Stimulated activated CD8-positive, alpha-beta memory T cell treated with anti-CD3 and anti-CD28 coated beads, Interleukin-7, amount 100 ng/mL, for 1 hour (primary cell): ENCODE data around the gene RAD51C.
"Not testable (repeated sequence)": the region's sequence is repeated elsewhere in the genome, so short reads cannot be mapped to it uniquely, and the experiment has no call there.

Experiments used
- DNase-seq, 2 donors: peaks; one replicate each; pipeline ENCODE4 v3.0.0-alpha.2; 2020; ENCODE audit warnings: low read depth in 2 of 2

RAD51C gene

DNA sequence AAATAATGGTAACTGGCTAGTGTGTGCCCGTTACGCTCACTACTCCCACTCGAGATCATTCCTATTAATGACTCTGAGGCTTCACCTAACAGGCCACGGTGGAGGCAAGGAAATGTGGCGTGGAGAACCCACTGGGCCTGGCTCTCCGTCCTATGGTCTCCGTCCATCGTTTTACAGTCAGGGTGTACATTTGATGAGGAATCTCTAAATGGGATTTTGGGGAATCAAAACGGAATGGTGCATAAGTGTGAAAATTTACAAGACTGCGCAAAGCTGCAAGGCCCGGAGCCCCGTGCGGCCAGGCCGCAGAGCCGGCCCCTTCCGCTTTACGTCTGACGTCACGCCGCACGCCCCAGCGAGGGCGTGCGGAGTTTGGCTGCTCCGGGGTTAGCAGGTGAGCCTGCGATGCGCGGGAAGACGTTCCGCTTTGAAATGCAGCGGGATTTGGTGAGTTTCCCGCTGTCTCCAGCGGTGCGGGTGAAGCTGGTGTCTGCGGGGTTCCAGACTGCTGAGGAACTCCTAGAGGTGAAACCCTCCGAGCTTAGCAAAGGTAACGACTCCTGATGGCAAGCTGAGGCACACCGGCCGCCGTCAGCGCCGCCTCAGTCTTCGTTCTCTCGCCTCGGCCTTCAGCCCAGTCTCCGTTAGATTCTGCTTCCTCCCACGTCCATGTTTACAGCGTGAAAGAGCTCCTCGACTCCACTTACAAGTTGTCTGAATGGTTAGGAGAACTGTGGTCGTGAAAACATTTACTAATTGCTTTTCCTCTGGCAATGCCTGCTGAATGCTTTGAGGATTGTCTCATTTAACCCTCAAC lies at the start of gene RAD51C:
RAD51C (plus strand) TSS at position 364 of the 817 bp plus-strand sequence; CDS start at position 406, 42 bp downstream.
- peak; percentile 69 for DNase-seq

DNA sequence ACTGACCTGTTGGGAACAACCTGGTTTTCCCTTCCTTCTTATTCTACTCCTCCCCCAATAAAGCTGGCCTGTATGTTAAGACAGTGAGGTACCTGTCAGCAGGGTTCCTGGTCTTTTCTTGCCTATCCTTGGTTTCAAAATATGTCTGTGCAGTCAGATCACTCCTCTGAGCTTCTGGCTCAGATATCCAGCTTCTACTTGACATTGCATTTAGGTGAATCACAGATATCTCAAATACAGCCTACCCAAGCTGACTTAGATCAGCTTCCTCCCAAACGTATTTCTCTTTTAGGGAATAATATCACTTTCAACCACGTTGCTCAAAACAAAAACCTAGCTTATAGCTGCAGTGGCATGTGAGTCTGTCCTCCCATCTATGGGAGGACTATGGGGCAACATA lies 49.3 kb upstream of the RAD51C start:
- DNase-seq = no peak

DNA sequence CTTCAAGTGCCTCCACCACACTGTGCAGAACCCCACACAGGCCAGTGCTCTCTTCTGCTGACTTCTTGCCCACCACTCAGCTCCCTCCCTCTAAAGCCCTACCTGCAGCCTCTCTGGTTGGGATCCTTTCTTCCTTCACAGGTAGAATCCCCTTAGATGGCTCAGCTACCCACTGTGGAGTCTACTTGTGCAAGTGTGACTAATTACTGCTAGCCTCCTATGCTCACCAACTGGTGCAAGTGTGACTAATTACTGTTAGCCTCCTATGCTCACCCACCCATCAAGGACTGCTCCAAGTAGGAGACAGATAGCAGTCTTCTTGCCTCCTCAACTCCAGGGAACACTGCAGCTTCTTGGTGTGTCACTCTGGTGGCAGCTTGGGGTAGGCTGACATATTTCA lies 44.2 kb upstream of the RAD51C start:
- DNase-seq = no peak

DNA sequence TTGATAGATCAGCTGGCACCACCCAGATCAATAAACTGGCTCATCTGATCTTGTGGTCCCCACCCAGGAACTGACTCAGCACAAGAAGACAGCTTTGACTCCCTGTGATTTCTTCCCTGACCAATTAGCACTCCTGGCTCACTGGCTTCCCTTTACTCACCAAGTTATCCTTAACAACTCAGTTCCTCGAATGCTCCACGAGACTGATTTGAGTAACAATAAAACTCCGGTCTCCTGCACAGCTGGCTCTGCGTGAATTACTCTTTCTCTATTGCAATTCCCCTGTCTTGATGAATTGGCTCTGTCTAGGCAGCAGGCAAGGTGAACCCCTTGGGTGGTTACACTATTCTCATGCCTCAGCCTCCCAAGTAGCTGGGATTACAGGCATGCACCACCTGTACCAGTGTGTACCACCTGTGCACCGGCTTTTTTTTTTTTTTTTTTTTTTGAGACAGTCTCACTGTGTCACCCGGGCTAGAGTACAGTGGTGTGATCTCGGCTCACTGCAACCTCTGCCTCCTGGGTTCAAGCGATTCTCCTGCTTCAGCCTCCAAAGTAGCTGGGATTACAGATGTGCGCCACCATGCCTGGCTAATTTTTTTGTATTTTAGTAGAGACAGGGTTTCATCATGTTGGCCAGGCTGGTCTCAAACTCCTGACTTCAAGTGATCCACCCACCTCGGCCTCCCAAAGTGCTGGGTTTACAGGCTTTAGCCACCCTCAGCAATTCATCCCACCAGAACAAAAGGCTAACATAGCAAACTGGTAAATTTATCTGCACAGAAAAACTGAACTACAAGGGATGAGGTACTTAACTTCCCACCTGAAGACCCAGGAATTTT lies 34.2 kb upstream of the RAD51C start:
- DNase-seq = not testable (repeated sequence)

DNA sequence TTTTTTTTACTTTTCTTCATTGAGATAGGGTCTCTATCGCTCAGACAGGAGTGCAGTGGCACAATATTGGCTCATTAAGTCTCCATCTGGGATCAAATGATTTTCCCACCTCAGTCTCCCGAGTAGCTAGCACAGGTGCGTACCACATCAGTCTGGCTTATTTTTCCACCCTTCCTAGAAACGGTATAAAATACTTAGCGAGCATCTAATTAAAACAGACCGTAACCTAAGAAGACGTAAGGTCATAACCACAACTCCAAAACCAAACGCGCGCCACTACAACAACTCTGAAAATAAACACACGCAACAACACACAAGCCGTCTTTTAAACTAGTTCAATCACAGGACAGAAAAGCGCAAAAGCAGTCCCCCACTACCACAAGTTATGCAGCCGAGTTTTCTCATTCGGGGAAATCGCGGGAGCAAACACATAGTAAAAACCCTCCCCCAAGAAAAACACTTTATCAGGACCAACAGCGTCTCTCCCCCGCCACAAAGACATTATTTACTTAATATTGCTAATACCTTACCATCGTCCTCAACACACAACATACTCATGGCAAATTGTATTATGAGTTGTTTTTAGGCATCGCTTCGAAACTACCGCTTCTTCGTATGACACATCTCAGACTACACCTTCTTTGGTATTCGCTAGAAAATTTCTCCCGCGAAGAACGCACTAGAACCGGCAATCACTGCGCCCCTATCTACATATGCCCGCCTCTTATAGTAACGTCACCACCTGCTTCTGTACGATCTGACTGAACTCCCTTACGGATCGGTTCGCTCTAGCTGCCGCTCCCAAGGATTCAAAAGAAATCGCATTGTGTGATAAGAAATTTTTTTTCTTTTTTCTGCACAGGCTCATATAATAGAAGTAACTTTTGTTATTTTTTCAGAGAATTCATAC lies 33.3 kb upstream of the RAD51C start:
- peak; percentile 38 to 47 for DNase-seq

DNA sequence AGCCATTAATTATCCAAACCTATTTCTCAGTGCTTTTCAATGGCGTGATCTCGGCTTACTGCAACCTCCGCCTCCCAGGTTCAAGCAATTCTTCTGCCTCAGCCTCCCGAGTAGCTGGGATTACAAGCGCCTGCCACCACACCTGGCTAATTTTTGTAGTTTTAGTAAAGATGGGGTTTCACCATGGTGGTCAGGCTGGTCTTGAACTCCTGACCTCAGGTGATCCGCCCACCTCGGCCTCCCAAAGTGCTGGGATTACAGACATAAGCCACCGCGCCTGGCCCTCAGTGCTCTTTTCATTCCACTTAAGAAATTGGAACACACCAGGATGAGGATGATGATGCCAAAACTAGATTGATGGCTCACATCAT lies 32.7 kb upstream of the RAD51C start:
- not testable (repeated sequence) for DNase-seq

DNA sequence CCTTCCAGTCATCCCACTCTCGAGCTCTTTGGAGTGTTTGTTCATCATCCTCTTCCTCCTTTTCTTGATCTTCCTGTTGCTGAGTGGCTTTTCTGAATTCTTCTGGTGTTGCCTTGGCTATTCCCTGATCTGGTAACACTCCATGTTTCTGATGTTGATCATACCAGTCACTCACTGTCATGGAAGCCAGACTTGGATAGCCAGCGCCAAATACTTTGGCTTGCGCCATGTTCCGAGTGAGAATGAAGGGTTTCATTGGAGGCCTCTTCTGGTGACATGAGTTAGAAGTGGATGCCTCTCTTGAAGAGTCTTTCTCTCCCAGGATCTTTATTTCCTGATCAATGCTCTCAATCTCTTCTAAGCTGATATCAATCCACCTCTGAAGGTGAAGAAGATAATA lies 31.8 kb upstream of the RAD51C start:
- no peak for DNase-seq

DNA sequence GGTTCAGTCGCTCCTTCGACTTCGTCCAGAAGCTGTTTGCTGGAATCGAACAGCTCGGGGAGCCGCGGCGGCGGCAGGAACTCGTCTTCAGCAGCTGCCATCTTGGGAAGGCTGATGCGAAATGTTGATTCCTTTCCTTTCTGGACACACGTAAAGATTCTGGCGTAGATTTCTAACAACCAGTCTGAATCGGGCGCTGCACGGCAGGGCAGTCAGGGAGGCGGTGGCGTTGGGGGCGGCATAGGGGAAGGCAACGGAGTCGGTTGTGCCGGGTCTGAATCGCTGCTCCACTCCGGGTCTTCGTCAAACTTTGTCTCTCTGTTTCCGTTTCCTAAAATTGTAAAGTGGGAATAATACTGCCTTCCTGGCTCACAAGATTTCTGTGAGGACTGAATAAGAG lies 30.9 kb upstream of the RAD51C start:
- no peak for DNase-seq

DNA sequence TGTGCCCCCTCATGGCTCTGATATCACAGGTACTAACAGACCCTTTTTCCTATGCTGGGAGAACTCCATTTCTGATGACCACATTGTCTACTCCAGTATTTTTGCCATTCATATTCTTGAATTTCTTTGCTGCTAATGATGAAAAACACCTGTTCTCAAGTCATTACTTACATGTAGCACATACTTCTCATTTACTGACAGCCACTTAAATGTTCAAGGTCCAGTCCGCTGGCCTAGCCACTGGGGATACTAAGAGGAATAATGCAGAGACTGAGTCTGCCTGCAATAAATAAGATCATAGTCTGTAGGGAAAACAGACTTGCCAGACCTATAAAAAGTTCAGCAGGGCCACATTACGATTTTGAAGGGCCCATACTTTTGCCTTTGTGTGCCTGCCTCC lies 28.1 kb upstream of the RAD51C start:
- no peak for DNase-seq

DNA sequence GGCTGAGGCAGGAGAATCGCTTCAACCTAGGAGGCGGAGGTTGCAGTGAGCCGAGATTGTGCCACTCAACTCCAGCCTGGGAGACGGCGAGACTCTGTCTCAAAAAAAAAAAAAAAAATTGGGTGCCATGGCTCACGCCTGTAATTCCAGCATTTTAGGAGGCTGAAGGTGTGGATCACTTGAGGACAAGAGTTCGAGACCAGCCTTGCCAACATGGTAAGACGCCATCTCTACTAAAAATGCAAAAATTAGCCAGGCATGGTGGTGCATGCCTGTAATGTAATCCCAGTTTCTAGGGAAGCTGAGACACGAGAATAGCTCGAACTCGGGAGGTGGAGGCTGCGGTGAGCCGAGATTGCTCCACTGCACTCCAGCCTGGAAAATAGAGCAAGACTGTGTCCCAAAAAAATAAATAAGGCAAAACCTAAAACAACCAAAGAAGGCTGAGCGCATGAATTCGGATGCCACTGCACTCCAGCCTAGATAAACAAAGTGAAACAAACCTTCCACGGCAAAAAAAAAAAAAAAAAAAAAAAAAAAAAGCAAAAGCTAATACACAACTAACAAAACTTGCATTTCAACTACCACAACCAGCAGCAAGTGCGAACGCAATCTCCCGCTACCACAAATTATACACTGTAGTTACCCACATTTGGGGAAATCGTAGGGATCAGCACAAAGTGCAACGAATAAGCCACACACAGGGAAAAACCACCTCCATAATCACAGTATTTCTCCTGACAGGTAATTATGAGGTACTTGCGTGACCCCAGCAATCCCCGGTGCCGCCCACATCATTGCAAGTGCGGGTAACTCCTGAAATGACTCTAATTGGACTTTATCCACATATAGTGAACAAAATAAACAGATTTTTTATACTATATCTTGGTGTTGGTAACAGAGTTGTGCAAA lies 26.2 kb upstream of the RAD51C start:
- no peak for DNase-seq

DNA sequence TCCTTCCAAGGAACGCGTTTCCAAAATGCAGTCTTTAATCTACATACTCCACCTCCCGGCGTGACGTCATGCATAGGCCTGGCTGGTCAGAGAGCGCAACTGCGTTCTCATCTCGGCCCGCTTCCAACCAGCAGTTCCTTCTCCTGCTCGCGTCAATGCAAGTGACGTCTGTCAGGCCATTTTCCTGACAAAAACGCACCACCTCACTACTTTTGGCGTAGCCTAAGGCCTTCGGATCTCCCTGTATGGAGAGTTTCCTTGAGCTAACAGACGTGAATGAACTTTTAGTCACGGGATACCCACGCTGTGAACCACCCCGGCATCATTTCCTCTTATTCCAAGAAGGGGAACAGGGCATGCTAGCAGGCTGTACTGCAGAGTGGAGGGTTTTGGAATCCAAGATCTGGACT lies 25.5 kb upstream of the RAD51C start:
- DNase-seq = no peak

DNA sequence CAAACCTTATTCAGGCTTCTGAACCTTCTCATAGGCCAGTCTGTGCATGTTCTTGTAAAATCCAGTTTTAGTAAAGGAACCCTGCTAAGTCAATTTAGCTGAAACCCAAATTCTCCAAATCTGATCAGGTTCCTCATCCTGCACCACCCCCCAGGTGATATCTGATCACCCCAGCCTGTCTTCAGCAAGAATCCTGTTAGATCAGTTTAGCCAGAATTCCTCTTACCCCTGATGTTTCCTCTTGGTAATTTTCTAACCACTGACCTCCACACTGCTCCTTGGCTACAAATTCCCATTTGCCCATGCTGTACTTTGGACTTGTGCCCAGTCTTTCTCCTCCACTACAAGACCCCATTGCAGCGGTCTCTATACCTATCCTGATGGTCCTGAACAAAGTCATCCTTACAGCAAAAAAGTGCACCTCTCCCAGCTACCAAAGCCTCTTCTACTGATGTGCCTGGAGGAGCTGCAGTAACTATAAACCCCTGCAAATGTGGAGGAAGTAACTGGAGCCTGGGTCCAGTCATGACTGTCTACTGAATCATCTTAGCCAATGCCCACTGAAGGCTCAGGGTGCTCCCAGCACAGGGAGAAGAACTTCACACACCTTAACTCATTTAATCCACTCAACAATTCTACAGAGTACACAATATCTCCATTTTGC lies 24.3 kb upstream of the RAD51C start:
- no peak for DNase-seq

DNA sequence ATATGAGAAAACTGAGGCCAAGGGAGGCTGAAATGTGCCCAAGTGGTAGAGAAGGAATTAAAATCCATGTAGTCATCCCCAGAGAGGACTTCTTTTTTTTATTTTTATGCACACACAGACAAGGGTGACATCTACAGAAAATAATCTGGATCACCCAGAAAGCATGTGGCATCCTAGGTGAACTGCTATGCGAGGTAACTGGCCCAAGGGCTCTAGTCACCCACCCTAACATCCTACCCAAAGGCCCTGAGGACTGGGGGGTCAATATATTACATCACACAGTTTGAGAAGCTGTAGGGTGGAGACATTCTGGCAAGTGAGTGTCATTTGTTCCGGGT lies 23.8 kb upstream of the RAD51C start:
- DNase-seq = no peak

DNA sequence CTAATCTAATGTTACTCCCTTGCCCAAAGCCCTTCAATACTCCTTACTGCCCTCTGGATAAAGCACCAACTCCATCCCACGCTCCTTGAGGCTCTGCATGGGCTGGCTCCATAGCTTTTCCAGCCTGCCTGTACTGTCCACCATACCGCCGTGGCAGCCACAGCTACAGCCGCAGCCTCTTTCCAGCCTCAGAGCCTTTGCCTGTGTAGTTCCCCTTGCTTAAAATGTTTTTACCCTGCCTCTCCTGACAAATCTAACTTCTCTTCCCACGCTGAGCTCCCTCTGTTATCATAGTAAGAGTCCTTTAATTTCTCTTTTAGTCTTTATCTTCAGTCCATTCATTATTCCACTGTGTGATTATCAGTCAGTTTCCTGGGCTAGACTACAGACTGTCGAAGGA lies 22.5 kb upstream of the RAD51C start:
- no peak for DNase-seq

DNA sequence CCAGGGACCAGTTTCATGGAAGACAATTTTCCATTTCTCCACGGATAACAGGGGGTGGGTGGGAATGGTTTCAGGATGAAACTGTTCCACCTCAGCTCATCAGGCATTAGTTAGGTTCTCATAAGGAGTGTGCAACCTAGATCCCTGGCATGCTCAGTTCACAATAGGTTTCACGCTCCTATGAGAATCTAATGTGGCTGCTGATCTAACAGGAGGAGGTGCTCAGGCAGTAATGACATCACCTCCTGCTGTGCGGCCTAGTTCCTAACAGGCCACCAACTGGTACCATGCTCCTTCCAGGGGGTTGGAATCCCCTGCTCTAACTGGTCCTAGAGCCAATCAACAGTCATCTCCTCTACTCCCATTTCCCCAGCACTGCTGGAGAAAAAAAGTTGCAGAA lies 20.4 kb upstream of the RAD51C start:
- no peak for DNase-seq

DNA sequence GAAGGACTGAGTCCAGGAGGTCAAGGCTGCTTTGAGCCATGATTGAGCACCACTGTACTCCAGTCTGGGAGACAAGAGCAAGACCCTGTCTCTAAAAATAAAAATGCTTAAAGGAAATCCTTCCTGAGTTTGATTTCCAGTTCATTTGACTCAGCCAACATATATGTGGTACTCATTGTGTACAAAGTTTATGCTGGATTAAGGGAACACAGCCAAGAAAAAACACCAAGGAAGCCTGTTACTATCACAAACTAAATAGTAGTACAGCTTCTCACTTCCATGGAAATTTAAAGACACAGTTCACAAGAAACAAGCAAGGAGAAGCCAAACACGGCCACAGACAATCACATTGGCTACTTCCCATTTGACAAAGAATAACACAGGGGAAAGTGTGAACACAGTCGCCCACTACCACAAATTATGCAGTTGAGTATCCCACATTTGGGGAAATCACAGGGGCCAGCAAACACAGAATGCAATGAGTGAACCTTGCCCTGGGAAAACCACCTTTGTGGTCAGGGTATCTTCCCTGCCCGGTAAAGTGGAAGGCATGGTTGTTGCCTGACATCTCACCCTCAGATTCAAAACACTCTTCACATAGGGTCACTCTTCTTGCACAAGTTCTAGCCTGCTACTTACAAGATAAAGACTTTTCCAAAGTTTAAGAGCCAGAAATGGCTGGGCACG lies 15.1 kb upstream of the RAD51C start:
- no peak for DNase-seq

DNA sequence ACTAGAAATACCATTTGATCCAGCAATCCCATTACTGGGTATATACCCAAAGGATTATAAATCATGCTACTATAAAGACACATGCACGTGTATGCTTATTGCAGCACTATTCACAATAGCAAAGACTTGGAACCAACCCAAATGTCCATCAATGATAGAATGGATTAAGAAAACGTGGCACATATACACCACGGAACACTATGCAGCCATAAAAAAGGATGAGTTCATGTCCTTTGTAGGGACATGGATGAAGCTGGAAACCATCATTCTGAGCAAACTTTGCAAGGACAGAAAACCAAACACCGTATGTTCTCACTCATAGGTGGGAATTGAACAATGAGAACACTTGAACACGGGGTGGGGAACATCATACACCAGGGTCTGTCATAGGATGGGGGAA lies 14.1 kb upstream of the RAD51C start:
- DNase-seq = not testable (repeated sequence)

DNA sequence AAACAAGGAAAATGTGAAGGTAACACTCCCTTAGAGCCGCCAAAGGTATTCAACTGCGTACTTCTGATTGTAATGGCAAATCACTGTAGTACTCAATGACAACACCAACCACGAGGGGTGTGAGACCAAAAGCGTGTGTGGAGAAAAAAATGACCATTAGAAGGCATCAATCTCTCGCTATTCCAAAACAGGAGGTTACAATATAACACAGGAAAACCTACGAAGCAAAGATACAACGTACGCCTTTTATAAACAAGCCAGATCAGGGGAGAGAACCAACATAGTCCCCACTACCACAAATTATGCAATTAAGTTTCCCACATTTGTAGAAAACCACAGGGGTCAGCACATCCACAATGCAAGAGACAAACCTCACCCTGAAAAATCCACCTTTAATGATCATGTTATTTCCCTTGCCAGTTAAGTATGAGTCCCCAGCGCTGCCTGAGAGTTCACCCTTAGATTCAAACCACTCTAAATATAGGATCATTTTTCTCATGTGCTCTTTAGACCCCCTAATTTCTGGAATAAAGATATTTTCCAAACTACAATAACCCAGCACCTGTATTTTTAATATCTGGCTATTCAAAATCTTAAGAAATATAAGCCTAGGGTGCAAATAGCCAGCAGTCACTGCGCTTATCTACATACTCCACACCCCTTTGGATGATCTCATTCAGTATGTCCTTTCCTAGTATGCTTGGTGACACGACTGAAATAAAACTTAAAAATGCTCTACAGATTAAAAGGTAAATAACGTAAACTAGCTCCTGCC lies 13.0 kb upstream of the RAD51C start:
- no peak for DNase-seq

DNA sequence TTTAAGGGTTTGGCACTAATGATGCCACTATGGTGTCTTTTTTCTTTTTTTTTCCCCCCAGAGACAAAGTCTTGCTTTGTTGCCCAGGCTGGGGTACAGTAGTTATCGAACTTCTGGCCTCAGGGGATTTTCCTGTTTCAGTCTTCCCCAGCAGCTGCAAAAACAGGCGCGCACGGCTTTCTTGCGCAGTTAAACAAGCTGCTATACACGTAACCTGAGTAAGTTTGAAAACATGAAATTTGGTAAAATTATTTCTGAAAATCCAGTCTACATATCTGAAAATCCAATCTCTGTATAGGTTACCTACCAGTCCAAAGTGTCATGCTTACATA lies 12.4 kb upstream of the RAD51C start:
- no peak for DNase-seq
